Liver (tissue), 9 donors: ENCODE results near the gene FNIP1. TPM values are rescaled to one million over a fixed set of nuclear protein-coding genes. Genes with fewer than 3 reads are reported as not detected.

Source experiments
- DNase-seq: peaks from one replicate; pipeline ENCODE4 v3.0.0-alpha.2; 2017; ENCODE audit warnings: low spot score
- H3K27ac ChIP-seq, 2 donors: one replicate each; pipeline ENCODE4 v1.7.0; 2013; ENCODE audit warnings: inconsistent platforms in 2 of 2, low read length in 2 of 2, control low read depth in 1 of 2, low read depth in 1 of 2, mild to moderate bottlenecking in 1 of 2
- H3K27me3 ChIP-seq, 4 donors: one replicate each; pipeline versions ENCODE4 v1.6.1 to v1.7.0; 2013; ENCODE audit warnings: low read length in 3 of 4, inconsistent platforms in 1 of 4, mild to moderate bottlenecking in 1 of 4, moderate library complexity in 1 of 4; ENCODE audit not compliant: control insufficient read depth in 4 of 4, insufficient read depth in 4 of 4
- H3K36me3 ChIP-seq, 4 donors: one replicate each; pipeline versions ENCODE4 v1.6.1 to v1.7.0; 2013; ENCODE audit warnings: low read length in 3 of 4, mild to moderate bottlenecking in 3 of 4, low read depth in 1 of 4, moderate library complexity in 1 of 4; ENCODE audit not compliant: control insufficient read depth in 4 of 4, insufficient read depth in 3 of 4
- H3K4me1 ChIP-seq, 4 donors: one replicate each; pipeline versions ENCODE4 v1.6.1 to v1.7.0; 2013; ENCODE audit warnings: low read length in 3 of 4, mild to moderate bottlenecking in 3 of 4, moderate library complexity in 1 of 4; ENCODE audit not compliant: control insufficient read depth in 4 of 4, insufficient read depth in 4 of 4
- H3K4me3 ChIP-seq, 3 donors: one replicate each; pipeline versions ENCODE4 v1.6.1 to v1.7.0; 2013; ENCODE audit warnings: low read length in 3 of 3, control low read depth in 1 of 3, low read depth in 1 of 3, mild to moderate bottlenecking in 1 of 3
- H3K9ac ChIP-seq, 2 donors: one replicate each; pipeline ENCODE4 v1.7.0; 2013; ENCODE audit warnings: low read length in 2 of 2, mild to moderate bottlenecking in 2 of 2, moderate library complexity in 2 of 2, control low read depth in 1 of 2, low read depth in 1 of 2
- H3K9me3 ChIP-seq, 4 donors: one replicate each; pipeline versions ENCODE4 v1.6.1 to v1.7.0; 2013; ENCODE audit warnings: low read length in 3 of 4; ENCODE audit not compliant: control insufficient read depth in 4 of 4
- CTCF ChIP-seq: fragments of 150-350 bp; IDR thresholded peaks from 2 replicates; pipeline ENCODE4 v1.5.1; 2017; ENCODE audit warnings: improper control_type of control experiment, low read depth, low read length; ENCODE audit not compliant: missing input control
- EGR1 ChIP-seq, 2 donors: IDR thresholded peaks; 2 replicates each; pipeline ENCODE4 v1.6.1; 2016 to 2018; ENCODE audit warnings: antibody characterized with exemption in 2 of 2, low read depth in 2 of 2
- FOXA1 ChIP-seq: IDR thresholded peaks from 2 replicates; pipeline ENCODE4 v1.6.1; 2016; ENCODE audit warnings: antibody characterized with exemption
- FOXA2 ChIP-seq: IDR thresholded peaks from 2 replicates; pipeline ENCODE4 v1.6.1; 2016; ENCODE audit warnings: antibody characterized with exemption
- GABPA ChIP-seq, 2 donors: IDR thresholded peaks in 1 of 2; conservative IDR thresholded peaks in 1 of 2; 2 replicates each; pipeline ENCODE4 v1.6.1; 2016; ENCODE audit warnings: antibody characterized with exemption in 2 of 2, mild to moderate bottlenecking in 1 of 2, moderate library complexity in 1 of 2
- HNF4A ChIP-seq, 2 donors: conservative IDR thresholded peaks; 2 replicates each; pipeline ENCODE4 v1.6.1; 2016; ENCODE audit warnings: antibody characterized with exemption in 2 of 2, mild to moderate bottlenecking in 2 of 2
- HNF4G ChIP-seq: IDR thresholded peaks from 2 replicates; pipeline ENCODE4 v1.6.1; 2016; ENCODE audit warnings: antibody characterized with exemption
- JUND ChIP-seq, 2 donors: IDR thresholded peaks; 2 replicates each; pipeline ENCODE4 v1.6.1; 2016; ENCODE audit warnings: antibody characterized with exemption in 2 of 2
- MAX ChIP-seq: IDR thresholded peaks from 2 replicates; pipeline ENCODE4 v1.6.1; 2016; ENCODE audit warnings: antibody characterized with exemption
- NR2F2 ChIP-seq: IDR thresholded peaks from 2 replicates; pipeline ENCODE4 v1.6.1; 2016; ENCODE audit warnings: antibody characterized with exemption
- RAD21 ChIP-seq, 2 donors: IDR thresholded peaks; 2 replicates each; pipeline ENCODE4 v1.6.1; 2016; ENCODE audit warnings: antibody characterized with exemption in 2 of 2, mild to moderate bottlenecking in 2 of 2
- REST ChIP-seq: IDR thresholded peaks from 2 replicates; pipeline ENCODE4 v1.6.1; 2016; ENCODE audit warnings: antibody characterized with exemption, mild to moderate bottlenecking
- RXRA ChIP-seq, 2 donors: IDR thresholded peaks; 2 replicates each; pipeline ENCODE4 v1.6.1; 2017 to 2018; ENCODE audit warnings: antibody characterized with exemption in 2 of 2, mild to moderate bottlenecking in 1 of 2
- SP1 ChIP-seq: IDR thresholded peaks from 2 replicates; pipeline ENCODE4 v1.6.1; 2018; ENCODE audit warnings: antibody characterized with exemption, mild to moderate bottlenecking
- TAF1 ChIP-seq: conservative IDR thresholded peaks from 2 replicates; pipeline ENCODE4 v1.6.1; 2016; ENCODE audit warnings: antibody characterized with exemption, mild to moderate bottlenecking
- YY1 ChIP-seq: IDR thresholded peaks from 2 replicates; pipeline ENCODE4 v1.6.1; 2016; ENCODE audit warnings: antibody characterized with exemption, mild to moderate bottlenecking
- ZBTB33 ChIP-seq: IDR thresholded peaks from 2 replicates; pipeline ENCODE4 v1.6.1; 2016; ENCODE audit warnings: antibody characterized with exemption
- whole genome bisulfite sequencing: extraction: QIAGEN DNeasy Blood & Tissue Kit; methylation state at CpG from one replicate; pipeline ENCODE4 v1.1.7; 2013; 5-methylcytosine and 5-hydroxymethylcytosine counted together
- polyA plus RNA-seq, 2 donors: library from polyadenylated mRNA; stranded (reverse) in 1 of 2; unstranded in 1 of 2; fragments of 200-250 nt in 1 of 2; fragments of >200 nt in 1 of 2; fragmentation: Nextera tagmentation in 1 of 2; extraction: Ambion mirVana in 1 of 2; gene quantifications; one replicate each; pipeline versions ENCODE4 v1.2.1 to v1.2.3, GENCODE V29; 2013 to 2015
- total RNA-seq, 2 donors: library from RNA; depleted of rRNA; stranded (reverse); fragments of >200 nt; gene quantifications; one replicate each; pipeline ENCODE4 v1.2.3, GENCODE V29; 2014
- donor health status: healthy.
- donor health status: healthy.
- donor health status: healthy.
- donor health status: healthy.
- donor health status: healthy.

Gene FNIP1
- total and polyA plus RNA-seq, 4 donors = 3.7 to 34.0 (median 13.8) TPM

- H3K27ac ChIP-seq = no peak overlapping the region
- TF ChIP-seq FOXA1 (no peak), GABPA (IDR thresholded peaks at IDR 0.05 in 1 of 2, conservative IDR thresholded peaks at IDR 0.05 in 1 of 2) (no peak), TAF1 (no peak), RAD21 (IDR thresholded peaks at IDR 0.05) (no peak), SP1 (no peak), REST (no peak), MAX (no peak), YY1 (no peak), EGR1 (IDR thresholded peaks at IDR 0.05; ENCODE audit: low read depth in 2 of 2) (no peak), ZBTB33 (no peak), NR2F2 (no peak), FOXA2 (no peak), HNF4G (no peak)
- H3K9me3 ChIP-seq = no peaks in the 10 kb centered on the region
- peaks cover 0 to 2% (median under 1%) of the 10 kb centered on the region in 4 donors for H3K36me3 ChIP-seq
- peaks cover 0 to 10% (median 0%) of the 10 kb centered on the region in 4 donors for H3K4me1 ChIP-seq
- H3K9ac ChIP-seq = no peak overlapping the region
- H3K4me3 ChIP-seq = no peak overlapping the region
- no peaks in the 10 kb centered on the region for H3K27me3 ChIP-seq
- no peak for DNase-seq
- 97% methylated on average over 1 of the region's 1 CpG for WGBS
Measured at GRCh38 chr5:131759704-131760103, 37.1 kb downstream of the FNIP1 start.

- WGBS = 46% methylated on average over 3 of the region's 3 CpGs
- DNase-seq = no peak
- TF ChIP-seq ZBTB33 (no peak), HNF4G (no peak), JUND (IDR thresholded peaks at IDR 0.05) (no peak), FOXA1 (no peak), GABPA (IDR thresholded peaks at IDR 0.05 in 1 of 2, conservative IDR thresholded peaks at IDR 0.05 in 1 of 2) (no peak), TAF1 (no peak), MAX (no peak), CTCF (no peak), RXRA (IDR thresholded peaks at IDR 0.05) (no peak), EGR1 (IDR thresholded peaks at IDR 0.05; ENCODE audit: low read depth in 2 of 2) (no peak), REST (no peak), NR2F2 (no peak), FOXA2 (no peak), RAD21 (IDR thresholded peaks at IDR 0.05) (no peak), HNF4A (conservative IDR thresholded peaks at IDR 0.05) (no peak)
- Histone ChIP-seq H3K9me3 (no peaks in the 10 kb centered on the region), H3K4me3 (no peak overlapping the region), H3K27ac (no peak overlapping the region), H3K27me3 (no peaks in the 10 kb centered on the region), H3K4me1 (peaks cover 0 to 10% (median 0%) of the 10 kb centered on the region in 4 donors), H3K9ac (no peak overlapping the region), H3K36me3 (peaks cover 0 to 1% (median 0%) of the 10 kb centered on the region in 4 donors)
Measured at GRCh38 chr5:131758520-131758900, 38.3 kb downstream of the FNIP1 start.
